GM19025 (cell line): ENCODE measurements around the gene ATG4B.

Source experiments
- ATAC-seq: cut with Tn5 transposase; IDR thresholded peaks from one replicate; pipeline ENCODE4 v1.9.1; 2021; ENCODE audit warnings: mild to moderate bottlenecking, low read depth, moderate library complexity; ENCODE audit not compliant: unreplicated experiment

The ATG4B gene

GRCh38 chr2:241680827-241681599 lies 43.5 kb downstream of the ATG4B start:
- ATAC-seq, result no peak

GRCh38 chr2:241686324-241686649 lies 48.8 kb downstream of the ATG4B start:
- ATAC-seq, result peak; percentile 11

GRCh38 chr2:241686650-241687425 lies 49.3 kb downstream of the ATG4B start, which contains the start of gene DTYMK:
DTYMK (minus strand) TSS chr2:241686815; CDS start chr2:241686783, 32 bp downstream.
- peak; percentile 95 for ATAC-seq

DNA sequence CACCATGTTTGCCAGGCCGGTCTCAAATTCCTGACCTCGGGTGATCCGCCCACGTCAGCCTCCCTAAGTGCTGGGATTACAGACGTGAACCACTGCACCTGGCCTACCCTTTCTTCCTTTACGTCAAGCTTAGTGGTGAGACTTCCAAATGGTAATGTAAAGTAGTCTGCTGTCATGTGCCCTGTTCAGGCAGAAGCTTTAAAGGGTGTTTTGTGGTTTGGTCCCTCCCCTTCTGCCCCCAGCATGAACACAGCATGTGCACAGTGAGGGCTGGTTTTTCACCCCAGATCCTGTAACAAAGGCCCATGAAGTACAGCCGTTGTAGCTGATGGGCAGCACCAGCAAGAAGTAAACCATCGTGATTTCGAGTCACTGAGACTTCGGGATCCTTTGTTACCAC lies 51.8 kb downstream of the ATG4B start:
- ATAC-seq, result no peak

- ATAC-seq, result no peak
These were observed 52.8 kb downstream of the ATG4B start for GRCh38 chr2:241690202-241690717.

DNA sequence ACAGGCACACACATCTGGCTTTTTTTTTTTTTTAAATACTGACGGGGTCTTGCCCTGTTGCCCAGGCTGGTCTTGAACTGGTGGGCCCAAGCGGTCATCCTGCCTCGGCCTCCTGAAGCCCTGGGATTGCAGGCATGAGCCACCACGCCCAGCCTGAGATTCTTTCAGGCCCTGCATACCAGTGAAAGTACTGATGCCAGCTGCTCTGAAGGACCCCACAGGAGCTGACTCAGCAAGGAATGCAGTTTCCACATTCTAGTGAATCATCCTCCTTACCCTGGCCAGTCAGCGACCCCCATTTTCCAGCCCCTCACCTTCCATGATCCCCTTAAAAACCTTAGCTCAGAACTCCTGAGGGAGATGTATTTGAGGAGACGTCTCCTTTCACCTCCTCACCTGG lies 55.0 kb downstream of the ATG4B start:
- ATAC-seq, result no peak

GRCh38 chr2:241695651-241696050 lies 58.2 kb downstream of the ATG4B start:
- no peak for ATAC-seq

GRCh38 chr2:241701149-241701398 lies 63.6 kb downstream of the ATG4B start:
- ATAC-seq, result no peak

- ATAC-seq, result peak; percentile 54
These were observed 64.1 kb downstream of the ATG4B start, which contains the start of gene ING5 for GRCh38 chr2:241701399-241702154. ING5 (plus strand) TSS chr2:241702039; CDS start chr2:241702066, 27 bp downstream.

DNA sequence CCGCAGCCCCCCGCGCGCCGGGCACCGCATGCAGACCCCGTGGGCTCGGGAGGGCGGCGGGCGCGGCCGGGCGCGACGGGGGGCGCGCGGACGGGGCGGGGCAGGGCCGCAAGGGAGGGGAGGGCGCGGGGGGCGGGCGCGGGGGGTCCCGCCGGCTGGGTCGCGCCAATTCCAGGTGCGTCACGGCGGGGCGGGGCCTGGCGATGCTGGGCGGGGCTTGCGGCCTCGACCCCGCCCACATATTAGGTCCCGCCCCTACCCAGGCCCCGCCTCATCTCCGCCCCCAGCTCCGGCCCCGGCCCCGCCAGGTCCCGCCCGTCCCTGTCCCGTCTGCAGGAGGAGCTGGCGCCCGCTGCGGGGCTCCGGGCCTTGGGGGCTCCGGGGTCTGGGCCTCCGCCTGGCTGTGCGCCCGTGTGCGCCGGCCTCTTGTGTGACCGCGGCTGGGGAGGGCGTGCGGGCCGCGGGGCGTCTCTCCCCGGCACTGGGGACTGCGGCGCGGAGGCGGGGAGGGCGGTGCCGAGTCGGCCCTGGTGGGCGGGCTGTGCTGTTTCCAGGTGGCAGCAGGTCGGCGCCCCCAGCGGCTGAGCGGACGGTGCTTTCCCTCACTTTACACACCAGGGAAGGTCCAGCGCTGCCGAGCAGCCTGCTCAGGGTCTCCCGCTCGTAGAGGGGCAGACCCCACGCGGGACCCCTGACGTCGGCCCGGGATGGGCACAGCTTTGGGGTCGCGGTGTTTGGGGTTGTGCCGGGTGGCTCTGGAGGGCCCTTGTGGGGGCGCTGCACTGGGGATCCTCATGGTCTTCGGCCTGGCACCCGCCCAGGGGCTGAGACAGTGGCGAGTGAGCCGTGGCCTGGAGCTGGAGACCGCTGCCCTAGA lies 64.9 kb downstream of the ATG4B start:
- ATAC-seq, result peak; percentile 64

DNA sequence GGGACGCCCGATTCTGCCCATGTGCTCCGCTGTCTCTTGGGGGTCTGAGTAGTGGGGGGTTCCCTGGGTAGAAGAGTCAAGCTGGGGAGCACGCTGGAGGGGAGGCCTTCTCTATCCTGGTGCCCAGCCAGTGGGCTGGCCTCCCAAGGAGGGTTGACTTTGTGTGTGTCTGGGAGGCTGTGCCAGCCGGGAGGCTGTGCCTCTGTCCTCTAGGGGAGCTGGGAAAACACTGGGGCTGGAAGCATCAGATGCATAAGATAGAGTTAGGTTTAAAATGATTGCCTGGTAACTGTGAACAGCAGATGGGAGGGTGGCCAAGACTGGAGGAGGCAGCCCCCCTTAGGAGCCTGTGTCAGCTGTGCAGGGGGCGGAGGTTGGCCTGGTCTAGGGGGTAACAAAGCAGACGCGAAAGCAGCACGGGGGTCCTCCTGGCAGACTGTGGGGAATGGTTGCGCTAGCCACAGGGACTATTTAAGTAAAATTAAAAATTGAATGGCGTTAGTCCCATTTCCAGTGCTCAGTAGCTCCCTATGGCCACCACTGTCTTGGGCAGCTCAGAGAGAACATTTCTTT lies 65.6 kb downstream of the ATG4B start:
- ATAC-seq, result no peak

DNA sequence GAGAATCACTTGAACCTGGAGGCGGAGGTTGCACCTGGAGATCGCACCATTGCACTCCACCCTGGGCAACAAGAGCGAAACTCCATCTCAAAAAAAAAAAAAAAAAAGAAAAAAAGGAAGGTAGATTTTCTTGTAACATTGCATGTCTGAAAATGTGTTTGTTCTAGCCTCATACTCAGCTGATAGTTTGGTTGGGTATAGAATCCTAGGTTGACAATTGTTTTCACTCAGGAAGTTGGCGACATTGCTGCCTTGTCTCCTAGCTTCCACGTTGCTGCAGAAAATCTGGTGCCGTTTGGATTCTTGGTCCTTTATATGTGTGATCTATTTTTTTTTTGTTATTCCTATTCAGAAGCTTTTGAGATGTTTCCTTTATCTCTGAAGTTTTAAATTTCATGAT lies 69.0 kb downstream of the ATG4B start:
- no peak for ATAC-seq

DNA sequence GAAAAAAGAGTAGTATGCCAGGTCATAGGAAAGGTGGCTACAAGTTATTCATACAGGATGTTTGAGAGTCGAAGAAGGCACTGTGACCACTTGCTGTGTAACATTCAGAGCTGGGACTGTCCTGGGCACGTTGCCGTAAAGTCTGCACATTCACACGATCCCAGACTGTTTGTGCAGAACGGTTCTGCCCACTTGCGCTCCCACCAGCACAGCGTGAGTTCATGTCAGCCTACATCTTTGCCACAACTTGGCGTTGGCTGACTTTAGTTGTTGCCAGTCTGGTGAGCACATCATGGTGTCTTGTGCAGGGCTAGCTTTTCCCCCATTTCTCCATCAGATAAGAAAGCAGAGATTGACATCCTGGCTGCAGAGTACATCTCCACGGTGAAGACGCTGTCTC lies 71.4 kb downstream of the ATG4B start:
- no peak for ATAC-seq

DNA sequence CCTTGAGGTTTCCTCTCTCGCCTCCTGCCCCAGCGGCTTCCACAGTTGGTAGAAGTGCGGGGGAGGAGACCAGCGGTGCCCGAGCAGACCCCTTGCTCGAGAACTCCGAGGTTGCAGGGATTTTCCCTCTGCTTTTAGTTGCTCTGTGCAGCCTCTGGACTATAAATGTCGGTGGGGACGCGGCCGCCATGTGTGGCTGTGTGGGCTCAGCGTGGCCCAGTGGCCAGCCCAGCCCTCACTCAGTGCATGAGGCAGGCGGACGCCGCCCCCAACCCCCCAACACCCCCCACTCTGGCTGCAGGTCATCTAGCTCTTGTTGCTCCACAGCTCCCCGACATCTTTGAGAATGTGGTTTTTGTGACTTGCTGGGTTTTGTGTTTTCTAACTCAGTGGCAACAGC lies 81.6 kb downstream of the ATG4B start:
- ATAC-seq, result no peak

DNA sequence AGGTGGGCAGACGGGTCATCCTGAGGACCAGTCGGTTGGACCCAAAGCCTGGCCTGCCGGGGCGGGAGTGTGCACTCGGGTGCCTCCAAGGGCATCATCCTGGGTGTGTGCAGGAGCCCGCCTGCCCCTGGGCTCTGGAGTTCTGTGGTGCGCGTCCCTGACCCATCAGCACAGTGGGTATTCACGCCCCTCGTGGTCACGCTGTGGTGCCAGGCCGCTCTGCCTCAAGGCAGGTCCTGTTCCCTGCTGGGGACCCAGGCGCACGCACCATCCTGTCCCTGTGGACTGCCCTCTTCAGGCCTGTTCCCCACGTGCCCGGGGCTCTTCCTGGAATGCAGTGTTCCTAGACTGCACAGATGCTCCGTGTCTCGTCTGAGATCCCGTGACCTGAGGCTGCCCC lies 82.6 kb downstream of the ATG4B start:
- no peak for ATAC-seq

DNA sequence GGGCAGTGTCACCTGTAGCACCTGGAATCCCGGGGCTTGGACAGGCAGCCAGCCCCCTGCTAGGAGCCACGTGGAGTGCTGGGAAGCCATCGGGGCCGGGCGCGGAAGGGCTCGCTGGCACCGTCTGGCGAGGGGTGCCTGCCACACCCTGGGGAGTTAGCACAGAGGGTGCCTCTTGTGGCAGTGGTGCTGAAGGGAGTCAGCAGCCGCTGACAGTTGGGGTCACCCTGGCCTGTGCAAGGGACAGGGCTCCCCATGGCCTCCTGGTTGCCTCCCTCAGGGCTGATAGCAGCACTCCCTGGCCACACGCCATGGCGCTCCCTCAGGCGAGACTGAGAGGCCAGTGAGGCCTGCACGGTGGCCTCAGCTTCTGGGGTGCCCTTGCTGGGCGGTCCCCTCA lies 83.1 kb downstream of the ATG4B start:
- ATAC-seq, result no peak

DNA sequence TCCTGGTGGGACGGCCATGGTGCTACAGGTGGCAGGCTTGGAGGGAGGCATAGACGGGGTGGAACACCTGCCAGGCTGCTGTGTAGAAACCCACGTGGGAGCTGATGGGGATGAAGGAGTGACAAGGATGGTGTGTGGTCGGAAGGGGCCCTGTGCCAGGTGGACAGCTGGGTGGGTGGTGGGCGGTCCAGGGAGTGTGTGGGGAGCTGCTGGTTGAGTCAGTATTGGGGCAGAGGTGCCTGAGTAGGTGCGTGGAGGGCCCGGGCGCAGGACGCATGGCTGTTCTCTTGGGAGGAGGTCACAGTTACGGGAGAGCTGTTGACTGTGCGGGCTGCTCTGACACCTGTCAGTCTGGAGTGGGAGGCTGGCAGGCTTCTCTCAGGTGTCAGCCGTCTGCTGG lies 84.4 kb downstream of the ATG4B start:
- ATAC-seq, result no peak

DNA sequence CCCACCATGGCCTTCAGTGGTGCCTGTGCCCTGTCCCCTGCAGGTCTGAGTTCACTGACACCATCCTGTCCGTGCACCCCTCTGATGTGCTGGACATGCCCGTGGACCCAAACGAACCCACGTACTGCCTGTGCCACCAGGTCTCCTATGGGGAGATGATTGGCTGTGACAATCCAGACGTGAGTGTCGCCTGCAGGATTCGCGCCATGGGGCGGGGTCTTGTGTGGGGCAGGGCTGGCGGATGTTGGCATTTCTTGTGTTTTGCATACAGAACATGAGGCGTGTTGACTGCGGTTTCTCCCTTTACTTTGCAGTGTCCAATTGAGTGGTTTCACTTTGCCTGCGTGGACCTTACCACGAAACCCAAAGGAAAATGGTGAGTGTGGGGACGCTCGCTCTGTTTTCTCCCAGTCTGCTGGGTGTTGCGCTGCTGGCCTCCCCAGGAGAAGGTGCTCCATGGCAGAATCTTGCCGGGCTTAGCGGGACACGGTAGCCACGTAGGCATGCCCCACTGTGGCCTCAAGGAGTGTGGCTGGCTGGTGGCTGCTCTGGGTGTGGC lies 85.5 kb downstream of the ATG4B start:
- ATAC-seq, result no peak
